WTC11 (cell line): Measurements from ENCODE around the gene ELOF1.

Source experiments
- ARID4B ChIP-seq: sonication (generic); formaldehyde crosslinking; IDR thresholded peaks from 2 replicates; pipeline ENCODE4 v1.8.0; 2023; ENCODE audit warnings: missing genetic modification reagents, mild to moderate bottlenecking, borderline replicate concordance
- CTCF ChIP-seq: fragments of 200-600 bp; IDR thresholded peaks from 2 replicates; pipeline ENCODE4 v1.8.0; 2022; ENCODE audit warnings: antibody characterized with exemption
- ELF4 ChIP-seq: sonication (generic); formaldehyde crosslinking; IDR thresholded peaks from 2 replicates; pipeline ENCODE4 v1.8.1; 2022; ENCODE audit warnings: low read depth, mild to moderate bottlenecking, moderate library complexity, missing genetic modification reagents
- JUN ChIP-seq: sonication (generic); formaldehyde crosslinking; IDR thresholded peaks from 2 replicates; pipeline ENCODE4 v1.8.0; 2023; ENCODE audit warnings: mild to moderate bottlenecking, missing genetic modification reagents
- TEAD4 ChIP-seq: sonication (generic); formaldehyde crosslinking; IDR thresholded peaks from 2 replicates; pipeline ENCODE4 v1.8.0; 2022; ENCODE audit warnings: mild to moderate bottlenecking, missing genetic modification reagents
- ZNF121 ChIP-seq: sonication (generic); formaldehyde crosslinking; IDR thresholded peaks from 2 replicates; pipeline ENCODE4 v1.8.0; 2023; ENCODE audit warnings: missing genetic modification reagents
- ZNF232 ChIP-seq: sonication (generic); formaldehyde crosslinking; IDR thresholded peaks from 2 replicates; pipeline ENCODE4 v1.8.0; 2022; ENCODE audit warnings: mild to moderate bottlenecking, missing genetic modification reagents
- TF ChIP-seq, protein P1 (sequence below): sonication (generic); formaldehyde crosslinking; IDR thresholded peaks from 2 replicates; pipeline ENCODE4 v1.8.1; 2023; ENCODE audit warnings: mild to moderate bottlenecking, missing genetic modification reagents

- TF ChIP-seq CTCF (no peak), TEAD4 (CRISPR knock-in tag) (no peak), ZNF232 (CRISPR knock-in tag) (no peak), ELF4 (CRISPR knock-in tag) (no peak), ZNF121 (CRISPR knock-in tag) (no peak), JUN (CRISPR knock-in tag) (no peak), ARID4B (no peak)
- TF ChIP-seq, protein P1, sequence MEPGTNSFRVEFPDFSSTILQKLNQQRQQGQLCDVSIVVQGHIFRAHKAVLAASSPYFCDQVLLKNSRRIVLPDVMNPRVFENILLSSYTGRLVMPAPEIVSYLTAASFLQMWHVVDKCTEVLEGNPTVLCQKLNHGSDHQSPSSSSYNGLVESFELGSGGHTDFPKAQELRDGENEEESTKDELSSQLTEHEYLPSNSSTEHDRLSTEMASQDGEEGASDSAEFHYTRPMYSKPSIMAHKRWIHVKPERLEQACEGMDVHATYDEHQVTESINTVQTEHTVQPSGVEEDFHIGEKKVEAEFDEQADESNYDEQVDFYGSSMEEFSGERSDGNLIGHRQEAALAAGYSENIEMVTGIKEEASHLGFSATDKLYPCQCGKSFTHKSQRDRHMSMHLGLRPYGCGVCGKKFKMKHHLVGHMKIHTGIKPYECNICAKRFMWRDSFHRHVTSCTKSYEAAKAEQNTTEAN = no peak
These were observed 39.7 kb upstream of the ELOF1 start for GRCh38 chr19:11598746-11599145.
